H1 (cell line): ENCODE results near the gene ANXA6. TPM values are rescaled to one million over a fixed set of nuclear protein-coding genes. Genes with fewer than 3 reads are reported as not detected.

ENCODE experiments used
- CTCF ChIA-PET: fragments of 300-600 bp; sonication (Branson Sonifier 250); formaldehyde crosslinking; loops from one replicate; lab custom pipeline; 2021; ENCODE audit not compliant: partially characterized antibody; lab: Charles Lee
- POLR2A ChIA-PET: fragments of 300-600 bp; sonication (Branson Sonifier 250); formaldehyde crosslinking; loops from one replicate; lab custom pipeline; 2021; ENCODE audit warnings: inconsistent platforms; ENCODE audit not compliant: partially characterized antibody; lab: Charles Lee
- DNase-seq, 2 experiments: peaks; one replicate each; pipeline versions ENCODE4 v3.0.0 to v3.0.0-alpha.2; 2010 to 2022; ENCODE audit warnings: low spot score in 2 of 2, low read depth in 1 of 2, mixed read lengths in 1 of 2
- FAIRE-seq: peaks from 2 replicates; lab custom pipeline; 2011; peaks lifted over from hg19 to GRCh38; lab: Jason Lieb, UNC
- H2AFZ ChIP-seq: 2 replicates; pipeline ENCODE4 v1.8.1; 2012; ENCODE audit warnings: low read length, inconsistent platforms
- H2AK5ac ChIP-seq: 2 replicates; pipeline ENCODE4 v1.6.1; 2013; ENCODE audit warnings: low read depth, low read length
- H2BK120ac ChIP-seq: replicated peaks from 2 replicates; pipeline ENCODE3; 2013; ENCODE audit warnings: low read depth, low read length, inconsistent platforms
- H2BK12ac ChIP-seq: 2 replicates; pipeline ENCODE4 v1.6.1; 2013; ENCODE audit warnings: low read depth, low read length
- H2BK15ac ChIP-seq: 2 replicates; pipeline ENCODE4 v1.6.1; 2013; ENCODE audit warnings: low read length
- H2BK20ac ChIP-seq: 2 replicates; pipeline ENCODE4 v1.6.1; 2013; ENCODE audit warnings: low read length
- H2BK5ac ChIP-seq: 2 replicates; pipeline ENCODE4 v1.6.1; 2013; ENCODE audit warnings: low read depth, low read length
- H3K14ac ChIP-seq: 2 replicates; pipeline ENCODE4 v1.6.1; 2013; ENCODE audit warnings: inconsistent platforms; ENCODE audit not compliant: insufficient read length
- H3K18ac ChIP-seq: 2 replicates; pipeline ENCODE4 v1.6.1; 2013; ENCODE audit warnings: low read length; ENCODE audit errors: extremely low read depth
- H3K23ac ChIP-seq: 2 replicates; pipeline ENCODE4 v1.6.1; 2013; ENCODE audit warnings: inconsistent platforms; ENCODE audit not compliant: insufficient read length
- H3K23me2 ChIP-seq: 2 replicates; pipeline ENCODE4 v1.6.1; 2013; ENCODE audit warnings: low read depth, low read length
- H3K27ac ChIP-seq: 2 replicates; pipeline ENCODE4 v1.6.1; 2011; ENCODE audit warnings: low read depth, low read length, inconsistent platforms
- H3K27me3 ChIP-seq, 4 experiments: replicated peaks in 1 of 4; 1 replicate in 1 of 4; 2 replicates in 3 of 4; pipeline versions ENCODE4 v1.6.1 to v1.8.1; 2011 to 2013; ENCODE audit warnings: low read length in 3 of 4, mild to moderate bottlenecking in 3 of 4, inconsistent platforms in 2 of 4, mixed read lengths in 2 of 4, moderate library complexity in 1 of 4; ENCODE audit not compliant: control insufficient read depth in 3 of 4, insufficient read depth in 3 of 4; ENCODE audit errors: extremely low read depth in 1 of 4
- H3K36me3 ChIP-seq, 4 experiments: 2 replicates each; pipeline versions ENCODE4 v1.6.1 to v1.8.1; 2011 to 2013; ENCODE audit warnings: mild to moderate bottlenecking in 4 of 4, low read length in 3 of 4, moderate library complexity in 2 of 4, control low read depth in 1 of 4, inconsistent platforms in 1 of 4; ENCODE audit not compliant: insufficient read depth in 4 of 4, control insufficient read depth in 2 of 4
- H3K4ac ChIP-seq: replicated peaks from 2 replicates; pipeline ENCODE3; 2013; ENCODE audit warnings: low read length, low read depth, mixed read lengths, inconsistent platforms; ENCODE audit not compliant: insufficient read length
- H3K4me1 ChIP-seq, 4 experiments: replicated peaks in 1 of 4; 1 replicate in 1 of 4; 2 replicates in 3 of 4; pipeline versions ENCODE4 v1.6.1 to v1.8.1; 2011 to 2013; ENCODE audit warnings: low read length in 3 of 4, inconsistent platforms in 2 of 4, mixed read lengths in 1 of 4; ENCODE audit not compliant: insufficient read depth in 4 of 4, control insufficient read depth in 3 of 4
- H3K4me2 ChIP-seq, 2 experiments: 2 replicates each; pipeline versions ENCODE4 v1.6.1 to v1.8.1; 2011 to 2013; ENCODE audit warnings: low read depth in 2 of 2, low read length in 2 of 2, control low read depth in 1 of 2, inconsistent platforms in 1 of 2, mild to moderate bottlenecking in 1 of 2; ENCODE audit not compliant: insufficient read depth in 1 of 2
- H3K4me3 ChIP-seq, 4 experiments: fragments of 200-600, 300-600 bp in 1 of 4; sonication (generic), shearing (Covaris generic), sonication (Bioruptor Twin) in 1 of 4; 2 replicates each; pipeline versions ENCODE4 v1.5.1 to v1.8.1; 2011 to 2016; ENCODE audit warnings: low read length in 4 of 4, low read depth in 3 of 4, control low read depth in 2 of 4, inconsistent platforms in 2 of 4, mild to moderate bottlenecking in 2 of 4, mixed read lengths in 1 of 4, moderate library complexity in 1 of 4; ENCODE audit not compliant: insufficient read depth in 2 of 4; ENCODE audit errors: extremely low read depth in 1 of 4
- H3K56ac ChIP-seq: replicated peaks from 2 replicates; pipeline ENCODE3; 2013; ENCODE audit warnings: low read depth, mild to moderate bottlenecking, mixed read lengths, low read length, inconsistent platforms; ENCODE audit not compliant: insufficient read length
- H3K79me1 ChIP-seq: 2 replicates; pipeline ENCODE4 v1.6.1; 2013; ENCODE audit warnings: low read depth, low read length, control low read depth
- H3K79me2 ChIP-seq, 2 experiments: 2 replicates each; pipeline versions ENCODE4 v1.6.1 to v1.8.1; 2012 to 2013; ENCODE audit warnings: low read length in 2 of 2, mild to moderate bottlenecking in 2 of 2, inconsistent platforms in 1 of 2; ENCODE audit not compliant: insufficient read depth in 2 of 2, control insufficient read depth in 1 of 2
- H3K9ac ChIP-seq, 4 experiments: replicated peaks in 1 of 4; 1 replicate in 1 of 4; 2 replicates in 3 of 4; pipeline versions ENCODE4 v1.6.1 to v1.8.1; 2011 to 2013; ENCODE audit warnings: low read depth in 3 of 4, low read length in 3 of 4, control low read depth in 2 of 4, mild to moderate bottlenecking in 2 of 4, moderate library complexity in 2 of 4, inconsistent platforms in 1 of 4; ENCODE audit errors: extremely low read depth in 1 of 4
- H3K9me3 ChIP-seq, 2 experiments: 2 replicates each; pipeline versions ENCODE4 v1.6.1 to v1.8.1; 2012 to 2013; ENCODE audit warnings: mild to moderate bottlenecking in 2 of 2, moderate library complexity in 2 of 2, control low read depth in 1 of 2, inconsistent platforms in 1 of 2, low read depth in 1 of 2, low read length in 1 of 2, mixed read lengths in 1 of 2; ENCODE audit not compliant: insufficient read depth in 2 of 2
- H4K20me1 ChIP-seq, 2 experiments: replicated peaks in 1 of 2; 2 replicates each; pipeline versions ENCODE3 to v1.8.1; 2011 to 2013; ENCODE audit warnings: inconsistent platforms in 2 of 2, low read length in 2 of 2, mild to moderate bottlenecking in 1 of 2; ENCODE audit not compliant: insufficient read depth in 2 of 2, control insufficient read depth in 1 of 2
- H4K5ac ChIP-seq: 2 replicates; pipeline ENCODE4 v1.6.1; 2013; ENCODE audit warnings: low read length, low read depth, mixed read lengths, inconsistent platforms; ENCODE audit not compliant: insufficient read length
- H4K8ac ChIP-seq: 2 replicates; pipeline ENCODE4 v1.8.0; 2013; ENCODE audit warnings: mild to moderate bottlenecking, moderate library complexity, low read length, inconsistent platforms; ENCODE audit not compliant: insufficient read depth; ENCODE audit errors: extremely low read depth
- H4K91ac ChIP-seq: replicated peaks from 2 replicates; pipeline ENCODE3; 2013; ENCODE audit warnings: low read length, mixed read lengths, inconsistent platforms; ENCODE audit not compliant: insufficient read length
- CEBPB ChIP-seq: IDR thresholded peaks from 2 replicates; pipeline ENCODE4 v1.6.1; 2012; ENCODE audit warnings: low read depth, low read length
- MAFK ChIP-seq: IDR thresholded peaks from 2 replicates; pipeline ENCODE4 v1.6.1; 2012; ENCODE audit warnings: low read depth, mild to moderate bottlenecking, improper control_type of control experiment, low read length
- NRF1 ChIP-seq: IDR thresholded peaks from 2 replicates; pipeline ENCODE4 v1.6.1; 2011; ENCODE audit warnings: mild to moderate bottlenecking, low read depth, low read length, improper control_type of control experiment
- POLR2A ChIP-seq, 2 experiments: IDR thresholded peaks; 1 replicate in 1 of 2; 2 replicates in 1 of 2; pipeline ENCODE4 v1.6.1; 2011; ENCODE audit warnings: low read depth in 2 of 2, low read length in 2 of 2, mild to moderate bottlenecking in 2 of 2; ENCODE audit errors: control extremely low read depth in 1 of 2
- YY1 ChIP-seq: IDR thresholded peaks from 2 replicates; pipeline ENCODE4 v1.6.1; 2011; ENCODE audit warnings: low read depth, mild to moderate bottlenecking, low read length
- WGBS, 2 experiments: shearing (Covaris generic) in 1 of 2; methylation state at CpG; one replicate each; pipeline versions ENCODE4 v1.1.6 to v1.1.7; 2013 to 2015; ENCODE audit warnings: low lambda C conversion rate in 2 of 2, mixed read lengths in 2 of 2, inconsistent platforms in 1 of 2, low coverage in 1 of 2, missing lambda C conversion rate in 1 of 2; ENCODE audit not compliant: insufficient replicate concordance in 2 of 2, insufficient coverage in 1 of 2, insufficient read length in 1 of 2; ENCODE audit errors: extremely low coverage in 1 of 2, missing lambda C conversion rate in 1 of 2; 5-methylcytosine and 5-hydroxymethylcytosine counted together
- polyA plus RNA-seq, 7 experiments: library from polyadenylated mRNA; depleted of rRNA in 3 of 7; stranded (reverse) in 5 of 7; unstranded in 2 of 7; fragments of >200 nt in 5 of 7; fragments of 200-250 nt in 2 of 7; gene quantifications; 1 replicate in 5 of 7; 2 replicates in 1 of 7; 4 replicates in 1 of 7; pipeline versions ENCODE4 v1.2.1 to v1.2.3, GENCODE V29; 2011 to 2013; ENCODE audit warnings: missing spikeins in 2 of 7, mixed read lengths in 2 of 7
- total RNA-seq: library from RNA; stranded (reverse); fragmentation: NEBNext Ultra II Directional; extraction: Animal tissue kit (Norgen Biotek cat#: 25700); gene quantifications from 2 replicates; pipeline ENCODE4 v1.2.1, GENCODE V29; 2021

ANXA6 gene
- total and polyA plus RNA-seq, 2 of the 8 experiments (the other 6 are each of a cell fraction or from before 2014, with no cell fraction given): 61.3 to 78.6 TPM

DNA sequence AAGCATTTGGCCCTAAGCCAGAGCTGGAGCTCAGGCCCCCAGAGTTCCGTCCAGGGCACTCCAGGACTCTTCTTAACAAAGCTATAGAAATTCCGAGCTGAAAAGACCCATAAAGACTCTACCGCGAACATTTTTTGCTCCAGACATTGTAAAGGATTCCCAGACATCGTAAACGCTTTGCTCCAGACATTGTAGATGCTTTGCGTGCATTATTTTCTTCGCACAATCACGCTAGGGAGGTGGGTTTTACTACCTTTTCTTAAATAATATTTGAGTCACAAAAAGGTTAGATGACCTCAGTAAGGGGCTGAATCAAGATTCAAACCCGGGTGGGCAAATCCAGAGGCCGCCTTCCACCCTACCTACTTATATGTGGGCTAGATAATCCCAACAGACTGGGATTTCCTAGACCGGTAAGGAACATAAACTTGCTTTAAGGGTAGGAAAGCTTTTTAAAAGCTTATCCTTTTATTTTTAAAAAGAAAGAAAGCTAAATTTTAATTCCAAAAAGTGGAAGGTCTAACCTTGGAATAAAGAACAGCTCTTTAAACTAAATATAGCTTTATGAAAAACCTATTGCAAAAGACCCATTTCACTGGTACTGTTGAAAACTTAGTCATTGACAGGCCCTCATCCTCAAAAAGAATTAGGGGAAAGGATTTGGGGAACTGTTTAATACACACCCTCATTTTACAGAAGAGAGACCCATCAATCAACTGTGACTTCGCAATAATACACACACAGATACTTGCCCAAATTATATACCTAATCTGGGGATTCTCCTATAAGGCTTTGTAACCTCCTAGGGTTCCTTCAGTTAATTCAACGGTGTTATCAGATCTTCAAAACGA lies 75.9 kb downstream of the ANXA6 start:
- Histone ChIP-seq H3K9me3 (no peaks in the 10 kb centered on the region), H3K27ac (peak overlapping the region; percentile 71), H3K79me1 (peaks cover 5% of the 10 kb centered on the region; the same call in 1 of the 2 replicates), H3K36me3 (no peaks in the 10 kb centered on the region), H3K27me3 (no peaks in the 10 kb centered on the region), H3K23me2 (peaks cover 3% of the 10 kb centered on the region), H4K91ac (peak overlapping the region; percentile 71), H3K56ac (no peak overlapping the region), H3K4ac (no peak overlapping the region), H2AK5ac (no peak overlapping the region), H2AFZ (peak overlapping the region; percentile 82), H3K4me2 (peak overlapping the region; percentile 83 to 91), H2BK15ac (no peak overlapping the region), H3K4me3 (peak overlapping the region; percentile 71 to 93 (median 80)), H2BK12ac (peak overlapping the region; percentile 13; the same call in 1 of the 2 replicates), H3K18ac (no peak overlapping the region), H3K23ac (no peak overlapping the region), H3K14ac (no peak overlapping the region), H3K4me1 (peaks cover 1 to 6% (median 4%) of the 10 kb centered on the region in 4 experiments), H3K79me2 (peaks cover 3 to 18% of the 10 kb centered on the region in 2 experiments; a peak in 3 of 4 replicates), H2BK120ac (no peak overlapping the region), H2BK5ac (no peak overlapping the region; the same call in 1 of the 2 replicates), H4K8ac (peak overlapping the region; percentile 93; the same call in 1 of the 2 replicates), H3K9ac (peak overlapping the region; percentile 46 to 69 (median 64); a peak in 6 of 7 replicates), H4K5ac (peak overlapping the region; percentile 76), H4K20me1 (no peaks in the 10 kb centered on the region), H2BK20ac (no peak overlapping the region)
- DNase-seq: no peak
- ChIA-PET CTCF (interaction anchor here (0.8 to 28.6 kb wide), 21 partner anchors 8 to 157 kb away, joined by 3 to 442 read pairs (median 6); partner anchors contain the start of gene GPX3), POLR2A (interaction anchor here (0.6 to 1.8 kb wide), 11 partner anchors 9 to 76 kb away, joined by 3 to 5 read pairs (median 3); partner anchors contain the start of genes ANXA6 and GPX3)
- no peak for FAIRE-seq
- TF ChIP-seq POLR2A (IDR thresholded peaks at IDR 0.05; ENCODE audit: control extremely low read depth in 1 of 2, low read depth in 2 of 2, low read length in 2 of 2) (no peak), NRF1 (no peak), YY1 (no peak), MAFK (no peak), CEBPB (no peak)
- WGBS, 2 experiments: 30% methylated on average over 15 of the region's 15 CpGs; no CpG with 5 or more reads in 1 of the 2 experiments
